ENCODE results near the gene SPTB.

DNA sequence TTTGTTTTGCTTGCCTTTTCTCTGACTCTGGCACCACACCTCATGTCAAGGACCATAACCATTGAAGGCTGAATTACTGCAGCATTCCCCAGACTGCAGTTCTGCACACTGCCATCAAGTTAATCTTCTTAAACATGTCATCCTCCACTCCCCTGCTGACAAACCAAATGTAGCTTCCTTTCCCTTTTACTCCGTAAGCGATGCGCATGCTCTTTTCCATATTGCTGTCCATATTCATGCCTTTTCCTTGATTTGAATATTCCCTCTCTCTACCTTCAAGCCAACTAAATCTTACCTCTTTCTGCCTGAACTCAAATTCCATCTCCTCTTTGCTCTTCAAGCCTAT, 49.3 kb upstream of the SPTB start:
- TF ChIP-seq, protein P1, sequence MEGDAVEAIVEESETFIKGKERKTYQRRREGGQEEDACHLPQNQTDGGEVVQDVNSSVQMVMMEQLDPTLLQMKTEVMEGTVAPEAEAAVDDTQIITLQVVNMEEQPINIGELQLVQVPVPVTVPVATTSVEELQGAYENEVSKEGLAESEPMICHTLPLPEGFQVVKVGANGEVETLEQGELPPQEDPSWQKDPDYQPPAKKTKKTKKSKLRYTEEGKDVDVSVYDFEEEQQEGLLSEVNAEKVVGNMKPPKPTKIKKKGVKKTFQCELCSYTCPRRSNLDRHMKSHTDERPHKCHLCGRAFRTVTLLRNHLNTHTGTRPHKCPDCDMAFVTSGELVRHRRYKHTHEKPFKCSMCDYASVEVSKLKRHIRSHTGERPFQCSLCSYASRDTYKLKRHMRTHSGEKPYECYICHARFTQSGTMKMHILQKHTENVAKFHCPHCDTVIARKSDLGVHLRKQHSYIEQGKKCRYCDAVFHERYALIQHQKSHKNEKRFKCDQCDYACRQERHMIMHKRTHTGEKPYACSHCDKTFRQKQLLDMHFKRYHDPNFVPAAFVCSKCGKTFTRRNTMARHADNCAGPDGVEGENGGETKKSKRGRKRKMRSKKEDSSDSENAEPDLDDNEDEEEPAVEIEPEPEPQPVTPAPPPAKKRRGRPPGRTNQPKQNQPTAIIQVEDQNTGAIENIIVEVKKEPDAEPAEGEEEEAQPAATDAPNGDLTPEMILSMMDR (tag by site-specific recombination; IDR thresholded peaks at IDR 0.05): no peak
- TF ChIP-seq ZNF274 (IDR thresholded peaks at IDR 0.05; ENCODE audit: low read length) (no peak), ZNF274 (tag by site-specific recombination; IDR thresholded peaks at IDR 0.05; ENCODE audit: borderline replicate concordance) (no peak), ZNF423 (tag by site-specific recombination; IDR thresholded peaks at IDR 0.05) (no peak), ZNF23 (tag by site-specific recombination; IDR thresholded peaks at IDR 0.05; ENCODE audit: borderline replicate concordance) (no peak), ZBTB7A (tag by site-specific recombination; IDR thresholded peaks at IDR 0.05; ENCODE audit: low read depth) (no peak), ZNF184 (tag by site-specific recombination; IDR thresholded peaks at IDR 0.05) (no peak), BCL11B (tag by site-specific recombination; IDR thresholded peaks at IDR 0.05; ENCODE audit: low read depth) (no peak), ZNF548 (tag by site-specific recombination; IDR thresholded peaks at IDR 0.05) (no peak), ZIC2 (tag by site-specific recombination; IDR thresholded peaks at IDR 0.05) (no peak), GLIS2 (tag by site-specific recombination; IDR thresholded peaks at IDR 0.05) (no peak), ZNF776 (tag by site-specific recombination; IDR thresholded peaks at IDR 0.05; ENCODE audit: borderline replicate concordance) (no peak)
- TF ChIP-seq, protein P2, sequence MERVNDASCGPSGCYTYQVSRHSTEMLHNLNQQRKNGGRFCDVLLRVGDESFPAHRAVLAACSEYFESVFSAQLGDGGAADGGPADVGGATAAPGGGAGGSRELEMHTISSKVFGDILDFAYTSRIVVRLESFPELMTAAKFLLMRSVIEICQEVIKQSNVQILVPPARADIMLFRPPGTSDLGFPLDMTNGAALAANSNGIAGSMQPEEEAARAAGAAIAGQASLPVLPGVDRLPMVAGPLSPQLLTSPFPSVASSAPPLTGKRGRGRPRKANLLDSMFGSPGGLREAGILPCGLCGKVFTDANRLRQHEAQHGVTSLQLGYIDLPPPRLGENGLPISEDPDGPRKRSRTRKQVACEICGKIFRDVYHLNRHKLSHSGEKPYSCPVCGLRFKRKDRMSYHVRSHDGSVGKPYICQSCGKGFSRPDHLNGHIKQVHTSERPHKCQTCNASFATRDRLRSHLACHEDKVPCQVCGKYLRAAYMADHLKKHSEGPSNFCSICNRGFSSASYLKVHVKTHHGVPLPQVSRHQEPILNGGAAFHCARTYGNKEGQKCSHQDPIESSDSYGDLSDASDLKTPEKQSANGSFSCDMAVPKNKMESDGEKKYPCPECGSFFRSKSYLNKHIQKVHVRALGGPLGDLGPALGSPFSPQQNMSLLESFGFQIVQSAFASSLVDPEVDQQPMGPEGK (tag by site-specific recombination; IDR thresholded peaks at IDR 0.05): no peak

Data from HEK293 (cell line).